ENCODE measurements around the gene CTCFL.

The CTCFL gene

GRCh38 chr20:57559658-57560553 lies 35.0 kb upstream of the CTCFL start:
- no peak for DNase-seq

- DNase-seq, result no peak
Measured at GRCh38 chr20:57559289-57559634, 34.3 kb upstream of the CTCFL start.

GRCh38 chr20:57558614-57559288 lies 33.8 kb upstream of the CTCFL start:
- no peak for DNase-seq

DNA sequence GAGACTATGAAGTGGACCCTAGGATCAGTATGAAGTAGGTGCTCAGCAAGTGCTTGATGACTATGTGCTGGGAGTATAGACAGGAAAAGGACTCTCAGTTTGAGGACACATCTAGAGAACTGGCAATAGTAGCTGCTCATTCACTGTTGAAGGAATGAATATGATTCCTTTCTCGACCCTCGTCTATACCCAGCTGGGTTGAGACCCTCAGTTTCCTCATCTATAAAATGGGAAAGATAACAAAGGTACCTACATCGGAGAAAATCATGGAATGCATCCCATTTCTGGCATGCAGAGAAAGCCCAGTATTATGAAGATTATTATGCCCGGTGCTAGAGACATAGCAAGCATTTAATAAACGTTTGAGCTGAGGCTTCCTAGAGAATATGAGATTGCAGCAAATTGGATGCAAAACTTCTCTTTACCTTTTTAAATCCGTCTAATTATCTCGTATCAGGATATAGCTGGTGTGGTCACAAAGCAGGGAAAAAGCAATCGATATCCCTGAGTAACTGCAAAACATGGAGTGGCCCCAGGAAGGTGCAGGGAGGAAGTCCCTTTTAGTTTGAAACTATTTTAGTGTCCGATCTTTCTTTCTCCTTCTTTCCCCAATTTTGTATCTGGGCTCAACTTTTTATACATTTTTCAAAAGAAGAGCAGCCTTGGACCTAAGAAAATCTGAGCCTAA lies 33.1 kb upstream of the CTCFL start:
- DNase-seq, result no peak

- no peak for DNase-seq
Measured at GRCh38 chr20:57556980-57557274, 32.0 kb upstream of the CTCFL start.

GRCh38 chr20:57555457-57556184 lies 30.7 kb upstream of the CTCFL start:
- DNase-seq, result no peak

GRCh38 chr20:57553376-57554018 lies 28.6 kb upstream of the CTCFL start:
- no peak for DNase-seq

GRCh38 chr20:57552471-57552870 lies 27.5 kb upstream of the CTCFL start:
- DNase-seq, result no peak

DNA sequence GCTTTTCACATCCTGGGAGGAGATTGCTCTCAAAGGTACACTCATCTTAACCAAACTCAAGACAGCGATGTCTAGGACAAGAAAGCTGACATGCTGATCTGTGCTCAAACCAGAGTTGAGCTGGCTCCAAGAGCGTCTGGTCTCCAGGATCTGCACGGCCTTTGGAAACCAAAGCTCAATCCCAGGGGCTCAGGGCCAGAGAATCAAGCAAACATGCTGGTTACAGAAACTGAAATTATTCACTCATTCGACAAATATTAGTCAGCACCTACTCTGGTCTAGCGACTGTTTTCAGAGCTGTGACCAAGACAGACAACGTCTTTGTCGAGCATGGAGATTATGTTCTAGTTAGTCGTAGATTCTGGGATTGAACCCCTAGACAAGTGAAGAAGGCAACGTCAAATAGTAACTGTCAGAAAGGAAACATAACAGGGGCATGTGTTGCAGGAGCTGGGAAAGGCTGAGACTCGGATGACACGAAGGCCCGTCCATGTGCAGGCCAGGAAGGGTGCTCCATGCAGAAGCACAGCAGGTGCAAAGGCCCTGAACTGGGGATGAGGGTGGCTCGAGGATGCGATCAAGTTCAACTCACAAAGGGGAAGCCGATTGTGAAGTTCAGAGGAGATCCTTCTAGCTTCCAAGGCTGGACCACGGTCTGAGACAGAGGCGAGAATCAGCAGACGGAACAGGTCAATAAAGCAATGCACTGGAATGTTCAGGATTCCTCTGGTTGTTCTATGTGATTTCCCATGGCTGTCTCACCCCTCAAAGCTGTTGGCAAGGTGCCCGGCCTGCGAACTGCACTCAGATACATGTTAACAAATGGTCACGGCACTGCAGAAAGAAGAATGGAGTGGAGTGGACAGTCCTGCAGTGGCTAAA lies 23.5 kb upstream of the CTCFL start:
- no peak for DNase-seq

DNA sequence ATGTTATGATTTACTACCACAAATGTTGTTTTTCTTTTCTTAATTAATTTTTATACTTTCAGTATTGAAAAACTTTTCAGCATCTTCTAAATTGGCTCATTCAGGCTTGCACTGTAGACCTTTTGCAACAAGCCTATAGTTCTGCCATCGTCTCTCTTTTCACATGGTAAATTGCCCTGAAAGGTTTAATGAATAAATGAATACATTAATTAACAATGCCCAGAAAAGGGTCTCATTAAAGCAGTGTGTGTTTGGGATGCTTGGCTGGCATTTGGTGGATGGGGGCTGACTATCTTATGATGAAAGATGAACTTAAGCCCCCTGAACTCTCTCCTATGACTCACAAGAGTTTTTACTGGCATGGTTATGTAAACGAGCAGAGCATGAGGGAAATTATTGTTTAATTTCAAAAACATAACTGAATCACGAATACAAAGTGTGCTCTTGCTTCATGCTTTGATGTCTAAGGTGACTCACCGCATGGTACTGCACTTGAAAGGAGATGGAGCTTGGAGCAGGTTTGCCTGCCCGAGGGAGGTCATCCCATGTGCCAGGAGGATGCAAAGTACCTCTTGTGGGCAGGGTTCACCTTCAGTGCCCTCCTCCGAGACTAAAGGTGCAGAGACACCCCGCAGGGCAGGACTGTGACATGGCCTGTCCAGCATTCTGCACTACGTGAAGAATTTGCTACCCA lies 22.2 kb upstream of the CTCFL start:
- no peak for DNase-seq

- no peak for DNase-seq
Measured at GRCh38 chr20:57545927-57546662, 21.2 kb upstream of the CTCFL start.

GRCh38 chr20:57544838-57545564 lies 20.1 kb upstream of the CTCFL start:
- DNase-seq, result no peak

DNA sequence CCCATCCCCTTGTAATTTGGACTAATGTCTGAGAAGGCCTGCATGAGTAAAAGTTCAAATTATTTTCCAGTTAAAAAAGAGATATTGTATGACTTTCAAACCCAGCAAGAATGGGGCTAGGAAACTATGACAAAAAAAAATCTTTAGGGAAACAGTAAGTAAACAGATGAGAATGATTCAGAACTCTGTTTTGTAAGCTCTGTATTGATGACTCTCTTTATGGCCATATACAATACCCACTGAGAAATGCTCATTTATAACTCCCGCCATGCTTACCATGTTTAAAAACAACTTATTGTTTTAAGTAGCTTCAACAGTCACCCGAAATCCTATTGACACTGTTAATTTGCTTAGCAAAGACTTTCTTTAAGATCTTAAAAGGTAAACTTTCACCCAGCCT lies 18.8 kb upstream of the CTCFL start:
- DNase-seq, result no peak

GRCh38 chr20:57540890-57541580 lies 16.1 kb upstream of the CTCFL start:
- no peak for DNase-seq

- DNase-seq, result no peak
Measured at GRCh38 chr20:57539889-57540288, 14.9 kb upstream of the CTCFL start.

DNA sequence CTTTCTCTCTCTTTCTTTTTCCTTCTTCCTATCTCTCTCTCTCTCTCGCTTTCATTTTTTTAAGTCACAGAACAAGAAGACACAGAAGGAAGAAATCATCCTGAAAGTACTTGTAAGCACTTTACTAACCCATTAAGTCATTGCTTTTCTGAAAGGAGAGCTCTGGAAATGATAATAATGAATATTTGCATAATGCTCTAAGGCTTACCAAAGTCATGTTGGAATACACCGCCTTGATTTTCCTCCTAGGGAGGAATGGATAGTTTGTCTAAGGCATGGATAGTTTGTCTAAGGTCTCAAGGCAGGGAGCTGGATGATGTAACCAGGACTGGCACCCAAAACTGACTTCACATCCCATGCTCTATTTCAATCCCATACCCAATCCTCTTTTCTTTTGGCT lies 12.9 kb upstream of the CTCFL start:
- no peak for DNase-seq

GRCh38 chr20:57536771-57537724 lies 12.1 kb upstream of the CTCFL start:
- no peak for DNase-seq
